Measurements from ENCODE around the gene IL16.

GRCh38 chr15:81282911-81283310 is 86.2 kb downstream of the IL16 start:
- no peak for TF ChIP-seq REST (IDR thresholded peaks at IDR 0.05; ENCODE audit: insufficient read depth in 1 of 2, low read depth in 2 of 2, low read length in 2 of 2)
- TF ChIP-seq POLR2AphosphoS5 (IDR thresholded peaks at IDR 0.05; ENCODE audit: low read depth, low read length): no peak
